GM12874 (cell line): ENCODE measurements around the gene EPAS1.

ENCODE experiments used
- CTCF ChIP-seq: IDR thresholded peaks from 2 replicates; pipeline ENCODE4 v1.5.1; 2011; ENCODE audit warnings: low read depth, mild to moderate bottlenecking, control low read depth, low read length, moderate library complexity; ENCODE audit not compliant: insufficient read depth

Gene EPAS1

GRCh38 chr2:46314065-46314835, 17.0 kb downstream of the EPAS1 start:
- no peak for TF ChIP-seq CTCF

- TF ChIP-seq CTCF: no peak
These were observed 18.1 kb downstream of the EPAS1 start for GRCh38 chr2:46315103-46315890.

- TF ChIP-seq CTCF: no peak
These were observed 19.9 kb downstream of the EPAS1 start for GRCh38 chr2:46317094-46317486.

- no peak for TF ChIP-seq CTCF
These were observed 21.6 kb downstream of the EPAS1 start for GRCh38 chr2:46318579-46319460.

GRCh38 chr2:46319711-46320110, 22.5 kb downstream of the EPAS1 start:
- TF ChIP-seq CTCF: no peak

GRCh38 chr2:46320141-46320567, 22.9 kb downstream of the EPAS1 start:
- TF ChIP-seq CTCF: no peak

GRCh38 chr2:46323730-46324129, 26.5 kb downstream of the EPAS1 start:
- no peak for TF ChIP-seq CTCF
